GM19395 (cell line): Measurements from ENCODE around the gene METTL1.
"Not testable (repeated sequence)": the region's sequence is repeated elsewhere in the genome, so short reads cannot be mapped to it uniquely, and the experiment has no call there.

Source experiments
- ATAC-seq: cut with Tn5 transposase; IDR thresholded peaks from one replicate; pipeline ENCODE4 v1.9.1; 2021; ENCODE audit warnings: mild to moderate bottlenecking, moderate library complexity; ENCODE audit not compliant: unreplicated experiment

The METTL1 gene

DNA sequence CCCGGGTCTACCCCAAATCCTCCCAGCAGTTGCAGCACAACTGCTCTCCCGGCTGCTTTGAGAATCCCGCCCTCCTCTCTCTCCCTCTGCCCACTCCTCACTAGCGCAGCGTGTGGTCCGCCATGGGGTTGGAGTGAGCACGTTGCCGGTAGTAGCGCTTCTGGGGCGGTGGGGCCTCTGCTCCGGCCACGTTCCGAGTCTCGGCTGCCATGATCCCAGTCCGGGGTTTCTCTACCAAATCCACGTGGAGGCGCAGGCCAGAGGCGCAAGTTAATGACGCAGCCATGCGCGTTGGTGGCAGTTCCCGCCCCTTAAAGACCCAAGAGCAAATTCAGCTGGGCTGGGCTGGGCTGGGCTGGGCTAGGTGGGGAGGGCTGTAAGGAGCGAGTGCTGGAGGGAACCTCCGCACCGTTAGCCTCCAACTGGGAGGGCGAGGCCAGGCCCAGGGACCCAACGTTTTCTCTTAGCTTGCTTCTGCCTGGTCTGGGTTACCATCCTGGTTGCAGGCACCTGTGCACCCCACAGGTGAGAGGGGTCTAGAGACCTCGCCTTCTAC lies at the start of gene METTL1:
Gene METTL1, minus strand, starts transcription at position 233 of the 556 bp plus-strand sequence. Its CDS starts 22 bp downstream, at position 211.
- ATAC-seq = peak; percentile 88

GRCh38 chr12:57821015-57821414 lies 49.1 kb upstream of the METTL1 start:
- ATAC-seq = not testable (repeated sequence)

- not testable (repeated sequence) for ATAC-seq
Observed at GRCh38 chr12:57820119-57820518, 48.2 kb upstream of the METTL1 start.

DNA sequence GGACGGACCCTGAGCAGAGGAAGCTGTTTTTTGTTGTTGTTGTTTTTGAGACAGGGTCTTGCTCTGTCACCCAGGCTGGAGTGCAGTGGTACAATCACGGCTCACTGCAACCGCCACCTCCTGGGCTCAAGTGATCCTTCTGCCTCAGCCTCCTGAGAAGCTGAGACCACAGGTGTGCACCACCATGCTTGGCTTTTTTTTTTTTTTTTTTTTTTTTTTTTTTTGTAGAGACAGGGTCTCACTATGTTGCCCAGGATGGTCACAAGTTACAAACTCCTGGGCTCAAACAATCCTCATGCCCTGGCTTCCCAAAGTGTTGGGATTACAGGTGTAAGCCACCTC lies 46.1 kb upstream of the METTL1 start:
- not testable (repeated sequence) for ATAC-seq

- no peak for ATAC-seq
Observed at GRCh38 chr12:57817261-57817989, 45.5 kb upstream of the METTL1 start.

GRCh38 chr12:57816855-57817151 lies 44.9 kb upstream of the METTL1 start:
- no peak for ATAC-seq

- no peak for ATAC-seq
Observed at GRCh38 chr12:57816001-57816854, 44.3 kb upstream of the METTL1 start.

GRCh38 chr12:57815177-57816000 lies 43.5 kb upstream of the METTL1 start:
- ATAC-seq = no peak

DNA sequence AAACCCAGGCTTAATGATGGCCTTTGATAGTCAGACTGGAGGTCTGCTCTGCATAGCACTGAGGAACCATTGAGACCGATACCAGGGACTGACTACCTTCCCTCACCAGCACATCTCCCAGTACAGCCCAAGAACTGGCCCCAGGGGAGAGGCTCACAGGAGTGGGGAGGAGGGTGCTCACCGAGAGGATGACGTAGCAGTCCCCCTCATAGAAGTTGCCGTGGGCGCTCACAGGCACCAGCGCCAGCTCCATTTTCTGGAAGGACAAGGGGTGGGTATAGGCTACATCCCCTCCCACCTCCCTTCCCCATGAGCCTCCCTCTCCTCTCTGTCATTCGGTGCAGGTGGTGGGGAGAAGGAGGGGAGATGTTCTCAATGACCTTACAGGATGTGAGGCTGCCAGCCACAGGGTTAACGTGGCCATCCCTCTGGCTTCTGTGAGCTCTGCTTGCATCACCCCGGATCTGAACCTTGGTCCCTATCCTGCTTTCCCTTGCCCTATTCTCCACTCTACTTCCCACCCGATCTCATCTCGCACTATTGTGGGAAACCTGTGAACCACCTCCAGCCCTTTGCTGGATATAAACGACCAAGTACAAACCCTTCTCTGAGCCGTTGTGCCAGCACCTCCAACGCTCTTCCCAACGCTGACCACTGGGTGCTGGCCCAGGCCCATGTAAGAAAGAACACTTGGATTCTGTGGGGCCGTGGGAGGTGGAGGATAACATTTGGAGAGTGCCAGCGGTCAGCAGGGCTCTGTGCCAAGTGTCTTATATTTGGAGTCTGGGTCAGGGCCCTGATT lies 42.3 kb upstream of the METTL1 start:
- no peak for ATAC-seq

- no peak for ATAC-seq
Observed at GRCh38 chr12:57813111-57813970, 41.4 kb upstream of the METTL1 start.

GRCh38 chr12:57811028-57811755 lies 39.3 kb upstream of the METTL1 start:
- ATAC-seq = no peak

GRCh38 chr12:57810450-57810849 lies 38.5 kb upstream of the METTL1 start:
- no peak for ATAC-seq

DNA sequence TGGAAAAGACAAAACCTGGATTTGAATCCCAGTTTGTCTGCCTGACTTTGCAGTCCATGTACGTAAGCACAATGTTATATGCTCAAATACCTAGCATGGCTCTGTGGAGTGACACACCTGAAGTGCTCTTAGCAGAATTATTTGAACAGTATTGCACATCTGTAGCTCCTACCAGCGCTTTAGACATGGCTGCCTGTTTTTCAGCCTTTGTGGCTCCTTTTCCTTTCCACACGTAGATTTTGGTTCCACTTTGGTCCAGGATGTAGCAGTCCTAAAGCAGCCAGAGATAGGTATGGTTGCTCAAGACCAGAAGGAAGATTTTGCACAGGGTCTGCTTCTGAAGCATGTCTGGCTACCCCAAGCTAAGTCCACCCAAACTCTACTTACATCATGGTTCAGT lies 37.5 kb upstream of the METTL1 start:
- no peak for ATAC-seq

GRCh38 chr12:57808351-57808750 lies 36.4 kb upstream of the METTL1 start:
- ATAC-seq = no peak

GRCh38 chr12:57807285-57807684 lies 35.4 kb upstream of the METTL1 start:
- ATAC-seq = no peak

DNA sequence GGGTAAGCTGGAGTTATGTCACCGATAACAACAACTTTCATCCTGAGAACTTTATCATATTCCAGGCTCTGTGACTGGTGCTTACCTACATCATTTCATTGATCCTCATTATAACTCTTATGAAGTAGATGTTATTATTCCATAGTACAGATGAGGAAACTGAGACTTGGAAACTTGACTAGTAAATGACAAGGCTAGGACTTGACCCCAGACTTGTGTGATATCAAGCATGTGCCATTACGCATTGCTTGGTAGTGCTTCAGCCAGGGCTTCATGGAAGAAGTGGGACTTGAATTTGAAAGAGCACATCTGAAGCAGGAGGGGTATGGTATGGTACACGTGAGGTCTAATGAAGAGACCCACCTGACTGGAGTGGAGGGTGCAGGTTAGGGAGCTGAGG lies 34.8 kb upstream of the METTL1 start:
- no peak for ATAC-seq

DNA sequence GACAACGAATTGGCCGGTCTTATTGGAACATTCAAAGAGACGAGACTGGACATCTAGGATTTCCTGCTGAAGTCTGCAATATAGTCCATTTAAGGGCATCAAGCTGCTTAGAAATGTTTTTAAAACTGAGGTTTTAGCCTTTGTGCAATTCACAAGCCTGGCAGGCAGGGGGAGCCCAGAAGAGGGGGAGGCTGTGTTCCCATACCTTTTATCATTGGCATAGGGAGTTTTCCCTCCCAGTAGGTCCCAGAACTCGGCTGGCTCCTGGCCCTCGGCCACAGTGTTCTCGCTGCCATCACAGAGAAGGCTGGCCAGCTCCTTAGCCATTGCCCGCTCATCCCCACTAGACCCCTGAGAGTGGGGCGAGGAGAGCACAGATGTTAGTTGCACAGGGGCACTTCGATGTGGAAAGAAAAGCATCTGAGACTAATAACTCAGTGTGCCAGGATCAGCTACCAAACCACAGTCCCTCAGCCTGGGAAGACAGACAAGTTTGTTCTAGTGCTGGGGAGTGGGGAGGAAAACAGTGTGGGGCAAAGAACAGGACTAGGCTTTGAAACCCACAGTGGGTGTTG lies 31.5 kb upstream of the METTL1 start:
- ATAC-seq = no peak

GRCh38 chr12:57802607-57803006 lies 30.7 kb upstream of the METTL1 start:
- ATAC-seq = no peak
